Neural progenitor cell (in vitro differentiated cells): ENCODE results near the gene TSPEAR. TPM values are rescaled to one million over a fixed set of nuclear protein-coding genes. Genes with fewer than 3 reads are reported as not detected.

ENCODE experiments used
- DNase-seq: peaks from one replicate; pipeline ENCODE4 v3.0.0-alpha.2; 2016; ENCODE audit warnings: low spot score
- H2AFZ ChIP-seq: fragments of 200-600 bp; sonication (generic); replicated peaks from 2 replicates; pipeline ENCODE4 v1.6.1; 2016; ENCODE audit warnings: antibody characterized with exemption
- H3F3A ChIP-seq: fragments of 200-600 bp; sonication (generic); 2 replicates; pipeline ENCODE4 v1.6.1; 2016; ENCODE audit warnings: antibody characterized with exemption, low read depth
- H3K27ac ChIP-seq: fragments of 200-600 bp; sonication (generic); 2 replicates; pipeline ENCODE4 v1.5.1; 2016; ENCODE audit warnings: mild to moderate bottlenecking
- H3K27me3 ChIP-seq: fragments of 200-600 bp; sonication (generic); 2 replicates; pipeline ENCODE4 v1.6.1; 2016; ENCODE audit warnings: mild to moderate bottlenecking, moderate library complexity
- H3K36me3 ChIP-seq: fragments of 200-600 bp; sonication (generic); 2 replicates; pipeline ENCODE4 v1.5.1; 2016
- H3K4me1 ChIP-seq: fragments of 200-600 bp; sonication (generic); 2 replicates; pipeline ENCODE4 v1.6.1; 2016; ENCODE audit warnings: mixed run types
- H3K4me2 ChIP-seq: fragments of 200-600 bp; sonication (generic); 2 replicates; pipeline ENCODE4 v1.6.1; 2016
- H3K4me3 ChIP-seq: fragments of 200-600 bp; sonication (generic); 2 replicates; pipeline ENCODE4 v1.5.1; 2016
- H3K79me2 ChIP-seq: fragments of 200-600 bp; sonication (generic); 2 replicates; pipeline ENCODE4 v1.6.1; 2016; ENCODE audit warnings: low read depth
- H3K9ac ChIP-seq: fragments of 200-600 bp; sonication (generic); 2 replicates; pipeline ENCODE4 v1.6.1; 2016
- H3K9me3 ChIP-seq: fragments of 200-600 bp; sonication (generic); 2 replicates; pipeline ENCODE4 v1.5.1; 2016; ENCODE audit warnings: low read depth
- H4K20me1 ChIP-seq: fragments of 200-600 bp; sonication (generic); 2 replicates; pipeline ENCODE4 v1.6.1; 2016; ENCODE audit warnings: low read depth
- H3K27ac Mint-ChIP-seq: 3 replicates; pipeline ENCODE4 v1.8.0; 2021; ENCODE audit warnings: mixed read lengths
- H3K27me3 Mint-ChIP-seq: 2 replicates; pipeline ENCODE4 v1.8.0; 2022; ENCODE audit warnings: low read depth, mild to moderate bottlenecking, inconsistent platforms, moderate library complexity, mixed read lengths; ENCODE audit not compliant: insufficient read depth
- H3K36me3 Mint-ChIP-seq: 3 replicates; pipeline ENCODE4 v1.8.0; 2021; ENCODE audit warnings: mixed read lengths
- H3K4me1 Mint-ChIP-seq: 3 replicates; pipeline ENCODE4 v1.8.0; 2021; ENCODE audit warnings: mixed read lengths
- H3K4me3 Mint-ChIP-seq: 3 replicates; pipeline ENCODE4 v1.8.0; 2021; ENCODE audit warnings: mild to moderate bottlenecking, moderate library complexity, mixed read lengths
- H3K9me3 Mint-ChIP-seq: 3 replicates; pipeline ENCODE4 v1.8.0; 2020; ENCODE audit warnings: mixed read lengths
- CTCF ChIP-seq: fragments of 200-600 bp; sonication (generic); IDR thresholded peaks from 2 replicates; pipeline ENCODE4 v1.5.1; 2017; ENCODE audit warnings: antibody characterized with exemption, mild to moderate bottlenecking
- EZH2 ChIP-seq: fragments of 200-600 bp; sonication (generic); IDR thresholded peaks from 2 replicates; pipeline ENCODE4 v1.6.1; 2017; ENCODE audit warnings: antibody characterized with exemption, mild to moderate bottlenecking, moderate library complexity
- EZH2phosphoT487 ChIP-seq: fragments of 200-600 bp; sonication (generic); IDR thresholded peaks from 2 replicates; pipeline ENCODE4 v1.6.1; 2017; ENCODE audit warnings: antibody characterized with exemption
- total RNA-seq: library from RNA; depleted of rRNA; stranded (reverse); fragments of >200 nt; gene quantifications from 2 replicates; pipeline ENCODE4 v1.2.3, GENCODE V29; 2015; ENCODE audit warnings: low replicate concordance

TSPEAR gene
- total RNA-seq, 1 donor from 2014 or later, result not detected

GRCh38 chr21:44615466-44615865 lies 95.9 kb downstream of the TSPEAR start:
- Mint-ChIP-seq H3K4me3 (no peak overlapping the region), H3K27me3 (peaks cover 6% of the 10 kb centered on the region), H3K36me3 (no peaks in the 10 kb centered on the region), H3K9me3 (peaks cover 36% of the 10 kb centered on the region), H3K4me1 (no peaks in the 10 kb centered on the region), H3K27ac (no peak overlapping the region)
- no peaks in the 10 kb centered on the region for H3K9me3 ChIP-seq
- H3K27ac ChIP-seq, result no peak overlapping the region
- H2AFZ ChIP-seq, result no peak overlapping the region
- no peaks in the 10 kb centered on the region for H3K79me2 ChIP-seq
- no peak overlapping the region for H3K4me3 ChIP-seq
- TF ChIP-seq CTCF (no peak), EZH2phosphoT487 (no peak), EZH2 (no peak)
- H3K9ac ChIP-seq, result no peak overlapping the region
- H3F3A ChIP-seq, result no peaks in the 10 kb centered on the region
- no peaks in the 10 kb centered on the region for H3K36me3 ChIP-seq
- H3K4me1 ChIP-seq, result peaks cover 5% of the 10 kb centered on the region
- H3K4me2 ChIP-seq, result no peak overlapping the region
- no peak for DNase-seq
- H3K27me3 ChIP-seq, result no peaks in the 10 kb centered on the region
- no peaks in the 10 kb centered on the region for H4K20me1 ChIP-seq

GRCh38 chr21:44614961-44615391 lies 96.4 kb downstream of the TSPEAR start:
- no peak for DNase-seq
- peaks cover 6% of the 10 kb centered on the region for H3K27me3 Mint-ChIP-seq

GRCh38 chr21:44614161-44614631 lies 97.2 kb downstream of the TSPEAR start:
- Histone ChIP-seq H3K9ac (no peak overlapping the region), H3K36me3 (no peaks in the 10 kb centered on the region), H3F3A (no peaks in the 10 kb centered on the region), H3K4me3 (no peak overlapping the region), H3K9me3 (peaks cover 11% of the 10 kb centered on the region), H2AFZ (no peak overlapping the region), H3K4me2 (no peak overlapping the region), H3K27ac (no peak overlapping the region), H3K27me3 (no peaks in the 10 kb centered on the region), H4K20me1 (no peaks in the 10 kb centered on the region), H3K4me1 (peaks cover 5% of the 10 kb centered on the region), H3K79me2 (no peaks in the 10 kb centered on the region)
- no peak for DNase-seq
- Mint-ChIP-seq H3K36me3 (no peaks in the 10 kb centered on the region), H3K4me1 (no peaks in the 10 kb centered on the region), H3K27me3 (peaks cover 6% of the 10 kb centered on the region), H3K27ac (no peak overlapping the region), H3K4me3 (no peak overlapping the region), H3K9me3 (peaks cover 38% of the 10 kb centered on the region)
- TF ChIP-seq EZH2phosphoT487 (no peak), EZH2 (no peak), CTCF (no peak)

More at GRCh38 chr21:44614961-44615391, 96.4 kb downstream of the TSPEAR start:
- Histone ChIP-seq H3K9ac (no peak overlapping the region), H3F3A (no peaks in the 10 kb centered on the region), H3K4me2 (no peak overlapping the region), H4K20me1 (no peaks in the 10 kb centered on the region), H3K4me3 (no peak overlapping the region), H3K9me3 (peaks cover 4% of the 10 kb centered on the region), H3K79me2 (no peaks in the 10 kb centered on the region), H3K27me3 (no peaks in the 10 kb centered on the region), H3K36me3 (no peaks in the 10 kb centered on the region), H3K4me1 (peaks cover 5% of the 10 kb centered on the region), H2AFZ (no peak overlapping the region), H3K27ac (no peak overlapping the region)
- no peaks in the 10 kb centered on the region for H3K4me1 Mint-ChIP-seq
- no peak overlapping the region for H3K27ac Mint-ChIP-seq
- H3K9me3 Mint-ChIP-seq, result peaks cover 38% of the 10 kb centered on the region
- H3K36me3 Mint-ChIP-seq, result no peaks in the 10 kb centered on the region
- no peak overlapping the region for H3K4me3 Mint-ChIP-seq
- TF ChIP-seq CTCF (no peak), EZH2 (no peak), EZH2phosphoT487 (no peak)
